H1 (cell line): Measurements from ENCODE around the gene PLAC1. TPM values are rescaled to one million over a fixed set of nuclear protein-coding genes. Genes with fewer than 3 reads are reported as not detected.

Experiments
- CTCF ChIA-PET: fragments of 300-600 bp; sonication (Branson Sonifier 250); formaldehyde crosslinking; loops from one replicate; lab custom pipeline; 2021; ENCODE audit not compliant: partially characterized antibody; lab: Charles Lee
- POLR2A ChIA-PET: fragments of 300-600 bp; sonication (Branson Sonifier 250); formaldehyde crosslinking; loops from one replicate; lab custom pipeline; 2021; ENCODE audit warnings: inconsistent platforms; ENCODE audit not compliant: partially characterized antibody; lab: Charles Lee
- DNase-seq, 2 experiments: peaks; one replicate each; pipeline versions ENCODE4 v3.0.0 to v3.0.0-alpha.2; 2010 to 2022; ENCODE audit warnings: low spot score in 2 of 2, low read depth in 1 of 2, mixed read lengths in 1 of 2
- FAIRE-seq: peaks from 2 replicates; lab custom pipeline; 2011; peaks lifted over from hg19 to GRCh38; lab: Jason Lieb, UNC
- H2AFZ ChIP-seq: 2 replicates; pipeline ENCODE4 v1.8.1; 2012; ENCODE audit warnings: low read length, inconsistent platforms
- H2AK5ac ChIP-seq: 2 replicates; pipeline ENCODE4 v1.6.1; 2013; ENCODE audit warnings: low read depth, low read length
- H2BK120ac ChIP-seq: replicated peaks from 2 replicates; pipeline ENCODE3; 2013; ENCODE audit warnings: low read depth, low read length, inconsistent platforms
- H2BK12ac ChIP-seq: 2 replicates; pipeline ENCODE4 v1.6.1; 2013; ENCODE audit warnings: low read depth, low read length
- H2BK15ac ChIP-seq: 2 replicates; pipeline ENCODE4 v1.6.1; 2013; ENCODE audit warnings: low read length
- H2BK20ac ChIP-seq: 2 replicates; pipeline ENCODE4 v1.6.1; 2013; ENCODE audit warnings: low read length
- H2BK5ac ChIP-seq: 2 replicates; pipeline ENCODE4 v1.6.1; 2013; ENCODE audit warnings: low read depth, low read length
- H3K14ac ChIP-seq: 2 replicates; pipeline ENCODE4 v1.6.1; 2013; ENCODE audit warnings: inconsistent platforms; ENCODE audit not compliant: insufficient read length
- H3K18ac ChIP-seq: 2 replicates; pipeline ENCODE4 v1.6.1; 2013; ENCODE audit warnings: low read length; ENCODE audit errors: extremely low read depth
- H3K23ac ChIP-seq: 2 replicates; pipeline ENCODE4 v1.6.1; 2013; ENCODE audit warnings: inconsistent platforms; ENCODE audit not compliant: insufficient read length
- H3K23me2 ChIP-seq: 2 replicates; pipeline ENCODE4 v1.6.1; 2013; ENCODE audit warnings: low read depth, low read length
- H3K27ac ChIP-seq: 2 replicates; pipeline ENCODE4 v1.6.1; 2011; ENCODE audit warnings: low read depth, low read length, inconsistent platforms
- H3K27me3 ChIP-seq, 4 experiments: replicated peaks in 1 of 4; 1 replicate in 1 of 4; 2 replicates in 3 of 4; pipeline versions ENCODE4 v1.6.1 to v1.8.1; 2011 to 2013; ENCODE audit warnings: low read length in 3 of 4, mild to moderate bottlenecking in 3 of 4, inconsistent platforms in 2 of 4, mixed read lengths in 2 of 4, moderate library complexity in 1 of 4; ENCODE audit not compliant: control insufficient read depth in 3 of 4, insufficient read depth in 3 of 4; ENCODE audit errors: extremely low read depth in 1 of 4
- H3K36me3 ChIP-seq, 4 experiments: 2 replicates each; pipeline versions ENCODE4 v1.6.1 to v1.8.1; 2011 to 2013; ENCODE audit warnings: mild to moderate bottlenecking in 4 of 4, low read length in 3 of 4, moderate library complexity in 2 of 4, control low read depth in 1 of 4, inconsistent platforms in 1 of 4; ENCODE audit not compliant: insufficient read depth in 4 of 4, control insufficient read depth in 2 of 4
- H3K4ac ChIP-seq: replicated peaks from 2 replicates; pipeline ENCODE3; 2013; ENCODE audit warnings: low read length, low read depth, mixed read lengths, inconsistent platforms; ENCODE audit not compliant: insufficient read length
- H3K4me1 ChIP-seq, 4 experiments: replicated peaks in 1 of 4; 1 replicate in 1 of 4; 2 replicates in 3 of 4; pipeline versions ENCODE4 v1.6.1 to v1.8.1; 2011 to 2013; ENCODE audit warnings: low read length in 3 of 4, inconsistent platforms in 2 of 4, mixed read lengths in 1 of 4; ENCODE audit not compliant: insufficient read depth in 4 of 4, control insufficient read depth in 3 of 4
- H3K4me2 ChIP-seq, 2 experiments: 2 replicates each; pipeline versions ENCODE4 v1.6.1 to v1.8.1; 2011 to 2013; ENCODE audit warnings: low read depth in 2 of 2, low read length in 2 of 2, control low read depth in 1 of 2, inconsistent platforms in 1 of 2, mild to moderate bottlenecking in 1 of 2; ENCODE audit not compliant: insufficient read depth in 1 of 2
- H3K4me3 ChIP-seq, 4 experiments: fragments of 200-600, 300-600 bp in 1 of 4; sonication (generic), shearing (Covaris generic), sonication (Bioruptor Twin) in 1 of 4; 2 replicates each; pipeline versions ENCODE4 v1.5.1 to v1.8.1; 2011 to 2016; ENCODE audit warnings: low read length in 4 of 4, low read depth in 3 of 4, control low read depth in 2 of 4, inconsistent platforms in 2 of 4, mild to moderate bottlenecking in 2 of 4, mixed read lengths in 1 of 4, moderate library complexity in 1 of 4; ENCODE audit not compliant: insufficient read depth in 2 of 4; ENCODE audit errors: extremely low read depth in 1 of 4
- H3K56ac ChIP-seq: replicated peaks from 2 replicates; pipeline ENCODE3; 2013; ENCODE audit warnings: low read depth, mild to moderate bottlenecking, mixed read lengths, low read length, inconsistent platforms; ENCODE audit not compliant: insufficient read length
- H3K79me1 ChIP-seq: 2 replicates; pipeline ENCODE4 v1.6.1; 2013; ENCODE audit warnings: low read depth, low read length, control low read depth
- H3K79me2 ChIP-seq, 2 experiments: 2 replicates each; pipeline versions ENCODE4 v1.6.1 to v1.8.1; 2012 to 2013; ENCODE audit warnings: low read length in 2 of 2, mild to moderate bottlenecking in 2 of 2, inconsistent platforms in 1 of 2; ENCODE audit not compliant: insufficient read depth in 2 of 2, control insufficient read depth in 1 of 2
- H3K9ac ChIP-seq, 4 experiments: replicated peaks in 1 of 4; 1 replicate in 1 of 4; 2 replicates in 3 of 4; pipeline versions ENCODE4 v1.6.1 to v1.8.1; 2011 to 2013; ENCODE audit warnings: low read depth in 3 of 4, low read length in 3 of 4, control low read depth in 2 of 4, mild to moderate bottlenecking in 2 of 4, moderate library complexity in 2 of 4, inconsistent platforms in 1 of 4; ENCODE audit errors: extremely low read depth in 1 of 4
- H3K9me3 ChIP-seq, 2 experiments: 2 replicates each; pipeline versions ENCODE4 v1.6.1 to v1.8.1; 2012 to 2013; ENCODE audit warnings: mild to moderate bottlenecking in 2 of 2, moderate library complexity in 2 of 2, control low read depth in 1 of 2, inconsistent platforms in 1 of 2, low read depth in 1 of 2, low read length in 1 of 2, mixed read lengths in 1 of 2; ENCODE audit not compliant: insufficient read depth in 2 of 2
- H4K20me1 ChIP-seq, 2 experiments: replicated peaks in 1 of 2; 2 replicates each; pipeline versions ENCODE3 to v1.8.1; 2011 to 2013; ENCODE audit warnings: inconsistent platforms in 2 of 2, low read length in 2 of 2, mild to moderate bottlenecking in 1 of 2; ENCODE audit not compliant: insufficient read depth in 2 of 2, control insufficient read depth in 1 of 2
- H4K5ac ChIP-seq: 2 replicates; pipeline ENCODE4 v1.6.1; 2013; ENCODE audit warnings: low read length, low read depth, mixed read lengths, inconsistent platforms; ENCODE audit not compliant: insufficient read length
- H4K8ac ChIP-seq: 2 replicates; pipeline ENCODE4 v1.8.0; 2013; ENCODE audit warnings: mild to moderate bottlenecking, moderate library complexity, low read length, inconsistent platforms; ENCODE audit not compliant: insufficient read depth; ENCODE audit errors: extremely low read depth
- H4K91ac ChIP-seq: replicated peaks from 2 replicates; pipeline ENCODE3; 2013; ENCODE audit warnings: low read length, mixed read lengths, inconsistent platforms; ENCODE audit not compliant: insufficient read length
- ATF3 ChIP-seq: IDR thresholded peaks from 2 replicates; pipeline ENCODE4 v1.6.1; 2011; ENCODE audit warnings: low read depth, mild to moderate bottlenecking, low read length; ENCODE audit not compliant: insufficient read depth
- EZH2 ChIP-seq: fragments of 200-600 bp; sonication (generic); IDR thresholded peaks from 2 replicates; pipeline ENCODE4 v1.7.1; 2012; ENCODE audit warnings: low read depth, mild to moderate bottlenecking, moderate library complexity, low read length, inconsistent platforms; ENCODE audit not compliant: severe bottlenecking
- GTF2F1 ChIP-seq: IDR thresholded peaks from 2 replicates; pipeline ENCODE4 v1.6.1; 2012; ENCODE audit warnings: low read depth, low read length, improper control_type of control experiment, borderline replicate concordance
- RNF2 ChIP-seq: fragments of 200-900, 300-1000 bp; sonication (generic); IDR thresholded peaks from 2 replicates; pipeline ENCODE4 v1.7.1; 2016; ENCODE audit warnings: borderline replicate concordance, low read depth, mild to moderate bottlenecking, antibody characterized with exemption, low read length; ENCODE audit not compliant: poor library complexity, severe bottlenecking; ENCODE audit errors: missing control alignments
- SP4 ChIP-seq: IDR thresholded peaks from 2 replicates; pipeline ENCODE4 v1.6.1; 2012; ENCODE audit warnings: low read length, inconsistent platforms
- TEAD4 ChIP-seq: IDR thresholded peaks from 2 replicates; pipeline ENCODE4 v1.6.1; 2012; ENCODE audit warnings: low read depth, low read length, inconsistent platforms, mixed read lengths
- WGBS, 2 experiments: shearing (Covaris generic) in 1 of 2; methylation state at CpG; one replicate each; pipeline versions ENCODE4 v1.1.6 to v1.1.7; 2013 to 2015; ENCODE audit warnings: low lambda C conversion rate in 2 of 2, mixed read lengths in 2 of 2, inconsistent platforms in 1 of 2, low coverage in 1 of 2, missing lambda C conversion rate in 1 of 2; ENCODE audit not compliant: insufficient replicate concordance in 2 of 2, insufficient coverage in 1 of 2, insufficient read length in 1 of 2; ENCODE audit errors: extremely low coverage in 1 of 2, missing lambda C conversion rate in 1 of 2; 5-methylcytosine and 5-hydroxymethylcytosine counted together
- polyA plus RNA-seq, 7 experiments: library from polyadenylated mRNA; depleted of rRNA in 3 of 7; stranded (reverse) in 5 of 7; unstranded in 2 of 7; fragments of >200 nt in 5 of 7; fragments of 200-250 nt in 2 of 7; gene quantifications; 1 replicate in 5 of 7; 2 replicates in 1 of 7; 4 replicates in 1 of 7; pipeline versions ENCODE4 v1.2.1 to v1.2.3, GENCODE V29; 2011 to 2013; ENCODE audit warnings: missing spikeins in 2 of 7, mixed read lengths in 2 of 7
- total RNA-seq: library from RNA; stranded (reverse); fragmentation: NEBNext Ultra II Directional; extraction: Animal tissue kit (Norgen Biotek cat#: 25700); gene quantifications from 2 replicates; pipeline ENCODE4 v1.2.1, GENCODE V29; 2021

PLAC1 gene
- total and polyA plus RNA-seq, 2 of the 8 experiments (the other 6 are each of a cell fraction or from before 2014, with no cell fraction given), result 1.8 TPM; not detected in 1

GRCh38 chrX:134571796-134572195 is 86.5 kb downstream of the PLAC1 start:
- Histone ChIP-seq H4K91ac (no peak overlapping the region), H2BK15ac (no peak overlapping the region), H3K79me1 (no peaks in the 10 kb centered on the region), H3K14ac (no peak overlapping the region), H4K20me1 (no peaks in the 10 kb centered on the region), H2BK20ac (no peak overlapping the region), H3K4me2 (no peak overlapping the region; a peak in 1 of 4 replicates), H3K23ac (no peak overlapping the region), H3K4ac (no peak overlapping the region), H3K79me2 (no peaks in the 10 kb centered on the region), H3K27me3 (no peaks in the 10 kb centered on the region), H2BK12ac (no peak overlapping the region), H3K18ac (no peak overlapping the region), H3K4me1 (no peaks in the 10 kb centered on the region; a peak in 2 of 7 replicates), H4K8ac (no peak overlapping the region), H3K56ac (no peak overlapping the region), H3K23me2 (no peaks in the 10 kb centered on the region), H3K9ac (no peak overlapping the region), H3K27ac (no peak overlapping the region), H3K4me3 (no peak overlapping the region), H4K5ac (no peak overlapping the region), H3K9me3 (no peaks in the 10 kb centered on the region), H2BK120ac (no peak overlapping the region)
- 21% methylated on average over 5 of the region's 5 CpGs; no CpG with 5 or more reads in 1 of the 2 experiments for WGBS, 2 experiments
- DNase-seq (no peak), FAIRE-seq (peak; percentile 50)
- CTCF ChIA-PET, result no interaction called here
- POLR2A ChIA-PET, result interaction anchor here (1.2 kb wide), 1 partner anchor 18 kb away, joined by 3 read pairs; no protein-coding TSS in a partner anchor
- TF ChIP-seq EZH2, result no peak
- TF ChIP-seq SP4, result no peak
- no peak for TF ChIP-seq TEAD4
- TF ChIP-seq ATF3, result no peak
- TF ChIP-seq RNF2, result no peak
- TF ChIP-seq GTF2F1, result no peak
- TF ChIP-seq, all 59 proteins: peak for 0
- Histone ChIP-seq H3K36me3 (no peaks in the 10 kb centered on the region), H2AFZ (no peak overlapping the region), H2BK5ac (no peak overlapping the region), H2AK5ac (no peak overlapping the region)
